PC-3 (cell line): ENCODE measurements around the gene ELOA. TPM values are rescaled to one million over a fixed set of nuclear protein-coding genes. Genes with fewer than 3 reads are reported as not detected.

ENCODE experiments used
- ATAC-seq: fragments of 200-7000 bp; cut with Tn5 transposase; 2 replicates; pipeline ENCODE4 v1.9.1; 2020; ENCODE audit warnings: mild to moderate bottlenecking, moderate library complexity
- BruUV-seq: library from RNA; stranded (reverse); fragments of 400-500 nt; replicated peaks from 2 replicates; lab custom pipeline; 2021; lab: Mats Ljungman, UMichigan
- CTCF ChIA-PET: fragments of 300-600 bp; sonication (Branson Sonifier 250); formaldehyde crosslinking; loops from one replicate; lab custom pipeline; 2022; ENCODE audit warnings: antibody characterized with exemption; lab: Charles Lee
- POLR2A ChIA-PET: fragments of 300-600 bp; sonication (Branson Sonifier 250); formaldehyde crosslinking; loops from one replicate; lab custom pipeline; 2022; ENCODE audit warnings: antibody characterized with exemption; ENCODE audit not compliant: unreplicated experiment; lab: Charles Lee
- DNase-seq: peaks from one replicate; pipeline ENCODE4 v3.0.0-alpha.2; 2015
- H2AFZ ChIP-seq: fragments of 300-600 bp; sonication (generic); 2 replicates; pipeline ENCODE4 v1.6.0; 2016; ENCODE audit warnings: antibody characterized with exemption, low read length
- H3F3A ChIP-seq: fragments of 300-600 bp; sonication (generic); one replicate; pipeline ENCODE4 v1.6.0; 2017; ENCODE audit warnings: antibody characterized with exemption, low read length, control low read depth, mild to moderate bottlenecking; ENCODE audit not compliant: unreplicated experiment
- H3K27ac ChIP-seq: fragments of 300-600 bp; sonication (generic); 2 replicates; pipeline ENCODE4 v1.5.1; 2016; ENCODE audit warnings: mild to moderate bottlenecking, low read length
- H3K27me3 ChIP-seq: fragments of 300-600 bp; sonication (generic); 2 replicates; pipeline ENCODE4 v1.6.1; 2016; ENCODE audit warnings: low read length, mixed read lengths
- H3K36me3 ChIP-seq: fragments of 300-600 bp; sonication (generic); 2 replicates; pipeline ENCODE4 v1.6.1; 2016; ENCODE audit warnings: low read depth, mixed run types, low read length, mixed read lengths
- H3K4me1 ChIP-seq: fragments of 300-600 bp; sonication (generic); 2 replicates; pipeline ENCODE4 v1.5.1; 2016; ENCODE audit warnings: low read length; ENCODE audit not compliant: insufficient read depth
- H3K4me2 ChIP-seq: fragments of 300-600 bp; sonication (generic); 2 replicates; pipeline ENCODE4 v1.6.0; 2016; ENCODE audit warnings: low read length
- H3K4me3 ChIP-seq: fragments of 300-600 bp; sonication (generic); 2 replicates; pipeline ENCODE4 v1.5.1; 2016; ENCODE audit warnings: mild to moderate bottlenecking, low read length, mixed read lengths
- H3K79me2 ChIP-seq: fragments of 300-600 bp; sonication (generic); 2 replicates; pipeline ENCODE4 v1.6.1; 2017; ENCODE audit warnings: low read length, mixed read lengths
- H3K9ac ChIP-seq: fragments of 300-600 bp; sonication (generic); 2 replicates; pipeline ENCODE4 v1.6.0; 2016; ENCODE audit warnings: mild to moderate bottlenecking, low read length
- H3K9me2 ChIP-seq: fragments of 300-600 bp; sonication (generic); replicated peaks from 2 replicates; pipeline ENCODE4 v1.6.1; 2016; ENCODE audit warnings: mixed run types, low read length, mixed read lengths
- H3K9me3 ChIP-seq: fragments of 300-600 bp; sonication (generic); 2 replicates; pipeline ENCODE4 v1.6.1; 2016; ENCODE audit warnings: low read length, mixed read lengths
- H4K20me1 ChIP-seq: fragments of 300-600 bp; sonication (generic); 2 replicates; pipeline ENCODE4 v1.6.1; 2016; ENCODE audit warnings: low read length, mixed read lengths
- CTCF ChIP-seq: fragments of 300-600 bp; sonication (generic); conservative IDR thresholded peaks from 2 replicates; pipeline ENCODE4 v1.5.1; 2017; ENCODE audit warnings: antibody characterized with exemption, low read depth, mild to moderate bottlenecking, low read length
- EZH2 ChIP-seq: fragments of 300-600 bp; sonication (generic); IDR thresholded peaks from one replicate; pipeline ENCODE4 v1.6.1; 2017; ENCODE audit warnings: antibody characterized with exemption, mild to moderate bottlenecking, low read length; ENCODE audit not compliant: unreplicated experiment
- EZH2phosphoT487 ChIP-seq: fragments of 300-600 bp; sonication (generic); IDR thresholded peaks from 2 replicates; pipeline ENCODE4 v1.6.1; 2018; ENCODE audit warnings: mild to moderate bottlenecking, antibody characterized with exemption, low read length, borderline replicate concordance
- intact Hi-C: fragments of 100-400 bp; cut with micrococcal nuclease; formaldehyde crosslinking; loops from 2 replicates; pipeline ENCODE4 v1.9.0; 2023
- total RNA-seq: library from RNA; depleted of rRNA; stranded (reverse); fragments of >200 nt; gene quantifications from 2 replicates; pipeline ENCODE4 v1.2.3, GENCODE V29; 2014; rRNA removed

Gene ELOA
- total RNA-seq, 1 experiment from 2014 or later, result 50.9 TPM

DNA sequence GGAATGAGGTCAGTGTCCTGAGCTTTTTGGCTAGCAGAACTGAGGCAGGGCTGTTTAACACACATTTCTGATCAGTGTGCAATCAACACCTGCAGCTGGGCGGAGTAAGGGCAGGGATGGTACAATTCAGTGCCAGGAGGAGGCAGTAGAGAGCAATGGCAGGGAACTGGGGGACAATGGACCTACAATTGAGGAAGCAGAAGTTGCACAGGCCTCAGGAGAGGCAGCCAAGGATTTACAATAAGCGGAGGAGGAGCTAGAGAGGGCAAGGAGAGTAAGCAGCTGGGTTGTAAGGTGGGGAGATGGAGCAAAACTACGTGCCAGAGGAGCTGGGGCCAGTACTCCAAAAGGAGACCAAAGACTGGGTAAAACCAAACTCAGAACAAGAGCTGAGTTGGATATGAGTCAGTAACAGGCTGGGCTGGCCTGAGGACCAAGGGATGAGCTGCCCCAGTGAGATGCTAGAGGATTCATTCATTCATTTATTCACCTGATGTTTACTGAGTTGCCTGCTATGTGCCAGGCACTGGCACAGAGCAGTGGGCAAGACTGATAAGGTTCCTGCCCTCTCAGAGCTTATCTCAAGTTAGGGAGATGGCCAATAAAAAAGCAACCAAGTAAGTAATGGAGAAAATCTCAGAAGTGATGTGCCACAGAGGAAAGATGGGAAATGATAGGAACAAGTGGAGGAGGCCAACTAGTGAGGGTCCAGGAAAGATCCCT, 67.7 kb downstream of the ELOA start:
- no peak overlapping the region for H3K27ac ChIP-seq
- peak; percentile 56 for ATAC-seq
- H2AFZ ChIP-seq, result no peak overlapping the region
- no peak overlapping the region for H3K4me2 ChIP-seq
- no peak overlapping the region for H3K4me3 ChIP-seq
- DNase-seq, result peak; percentile 59
- no peaks in the 10 kb centered on the region; the same call in 1 of the 2 replicates for H3K36me3 ChIP-seq
- H3K9ac ChIP-seq, result no peak overlapping the region
- no peaks in the 10 kb centered on the region for H3K9me3 ChIP-seq
- TF ChIP-seq CTCF (peak; percentile 82), EZH2phosphoT487 (no peak), EZH2 (no peak)
- BruUV-seq, result no TSS peak
- H3K79me2 ChIP-seq, result no peaks in the 10 kb centered on the region
- no peaks in the 10 kb centered on the region for H3K9me2 ChIP-seq
- H3K4me1 ChIP-seq, result 0 out of 2 replicates have a peak, but pooled peaks cover 5% of the 10 kb centered on the region
- no peaks in the 10 kb centered on the region for H3F3A ChIP-seq
- intact Hi-C loops, result no loop called here
- no peaks in the 10 kb centered on the region for H4K20me1 ChIP-seq
- ChIA-PET POLR2A (interaction anchor here (0.6 kb wide), 1 partner anchor 20 kb away, joined by 3 read pairs; no protein-coding TSS in a partner anchor), CTCF (interaction anchor here (0.6 to 2.2 kb wide), 3 partner anchors 9 to 106 kb away, joined by 3 to 17 read pairs (median 3); no protein-coding TSS in a partner anchor)
- H3K27me3 ChIP-seq, result no peaks in the 10 kb centered on the region

Other genes starting within 250 kb of the ELOA start
- 7.0 and 8.3 TPM in 2 replicates for gene E2F2, start 212.2 kb upstream of the ELOA start, total RNA-seq
- gene ID3, start 184.0 kb upstream of the ELOA start, total RNA-seq, result 77.7 and 92.5 TPM in 2 replicates
- 1,031 and 1,441 TPM in 2 replicates for gene RPL11, start 51.7 kb upstream of the ELOA start, total RNA-seq
- 107 and 115 TPM in 2 replicates for gene PITHD1, start 34.9 kb downstream of the ELOA start, total RNA-seq
- 120 and 142 TPM in 2 replicates for gene LYPLA2, start 47.7 kb downstream of the ELOA start, total RNA-seq
- 86.0 and 86.4 TPM in 2 replicates for gene GALE, start 57.3 kb downstream of the ELOA start, total RNA-seq
- 28.2 and 30.8 TPM in 2 replicates for gene HMGCL, start 82.0 kb downstream of the ELOA start, total RNA-seq
- 20.3 and 23.4 TPM in 2 replicates for gene FUCA1, start 124.8 kb downstream of the ELOA start, total RNA-seq
- not detected in 2 replicates for gene CNR2, start 169.9 kb downstream of the ELOA start, total RNA-seq
- 36.3 and 45.6 TPM in 2 replicates for gene PNRC2, start 216.4 kb downstream of the ELOA start, total RNA-seq
- gene SRSF10, start 236.9 kb downstream of the ELOA start, total RNA-seq, result 109 and 121 TPM in 2 replicates